Ramos (cell line): ENCODE data around the gene LRRIQ1.
"Not testable (repeated sequence)": the region's sequence is repeated elsewhere in the genome, so short reads cannot be mapped to it uniquely, and the experiment has no call there.

Experiments used
- in situ Hi-C: fragments of 300-500 bp; cut with MboI; formaldehyde crosslinking; loops from one replicate; pipeline ENCODE4 v1.14.3; 2022; ENCODE audit warnings: low sequenced_read_pairs; ENCODE audit not compliant: unreplicated experiment

The LRRIQ1 gene

DNA sequence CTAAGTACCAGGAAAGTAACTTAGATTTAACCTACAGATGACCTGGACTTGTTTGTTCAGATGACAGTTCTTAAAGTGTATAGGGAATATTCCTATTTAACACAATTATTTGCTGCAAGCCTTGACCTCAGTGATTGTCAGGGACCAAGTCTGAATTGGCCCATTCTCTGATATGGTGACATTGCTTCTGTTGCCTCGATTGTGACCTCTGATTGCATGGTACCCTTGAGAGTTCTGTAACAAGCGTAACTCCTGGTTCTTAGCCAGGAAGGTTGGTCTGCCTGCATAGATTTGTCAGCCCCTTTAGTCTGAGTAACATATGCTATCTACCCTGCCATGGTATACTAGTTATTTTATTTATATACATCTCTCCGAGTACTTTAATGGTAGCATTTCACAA, 150.1 kb downstream of the LRRIQ1 start:
- in situ Hi-C loops: no loop called here

DNA sequence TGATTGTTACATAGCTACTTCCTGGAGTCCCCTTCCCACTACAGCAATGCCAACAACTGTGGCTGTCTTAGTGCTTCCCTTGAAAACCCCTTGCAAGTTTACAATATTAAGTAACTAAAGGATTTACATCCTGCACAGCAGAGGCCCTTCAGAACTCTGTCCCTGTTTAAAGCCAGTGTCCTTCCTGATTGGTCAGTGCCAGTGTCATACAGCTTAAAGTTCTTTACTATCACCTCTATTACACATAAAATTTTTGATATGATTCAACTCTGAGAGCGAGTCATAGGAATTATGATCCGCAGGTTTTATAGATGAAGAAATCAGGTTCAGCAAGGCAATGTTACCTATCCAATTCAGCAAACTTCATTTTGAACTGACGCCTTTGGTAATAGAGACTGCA, 152.5 kb downstream of the LRRIQ1 start:
- in situ Hi-C loops: no loop called here

DNA sequence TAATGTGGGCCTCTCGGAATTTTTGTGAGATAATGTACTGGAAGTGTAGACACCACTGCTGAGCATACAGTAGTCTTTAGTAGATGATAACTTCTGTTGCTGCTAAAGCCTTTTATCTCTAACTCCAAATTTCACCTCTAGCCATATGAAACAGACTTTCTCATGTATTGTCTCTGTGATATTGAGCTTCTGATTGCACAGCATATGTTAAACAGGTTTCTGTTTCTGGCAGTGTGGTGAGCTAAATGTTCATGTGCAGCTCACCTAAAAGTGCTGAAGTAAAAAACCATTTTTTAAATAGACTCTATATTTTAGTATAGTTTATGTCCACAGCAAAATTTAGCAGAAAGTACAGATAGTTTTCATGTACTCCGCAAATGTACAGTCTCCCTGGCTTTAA, 154.6 kb downstream of the LRRIQ1 start:
- in situ Hi-C loops: no loop called here

DNA sequence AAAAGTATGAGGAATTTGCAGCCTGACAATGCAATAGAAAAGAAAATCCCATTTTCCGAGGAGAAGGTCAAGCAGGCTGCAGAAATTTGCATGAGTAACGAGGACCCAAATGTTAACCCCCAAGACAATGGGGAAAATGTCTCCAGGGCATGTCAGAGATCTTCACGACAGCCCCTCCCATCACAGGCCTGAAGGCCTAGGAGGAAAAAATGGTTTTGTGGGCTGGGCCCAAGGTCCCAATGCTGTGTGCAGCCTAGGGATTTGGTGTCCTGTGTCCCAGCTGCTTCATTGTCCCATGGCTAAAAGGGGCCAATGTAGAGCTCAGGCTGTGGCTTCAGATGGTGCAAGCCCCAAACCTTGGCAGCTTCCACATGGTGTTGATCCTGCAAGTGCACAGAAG, 167.7 kb downstream of the LRRIQ1 start:
- in situ Hi-C loops: not testable (repeated sequence)

DNA sequence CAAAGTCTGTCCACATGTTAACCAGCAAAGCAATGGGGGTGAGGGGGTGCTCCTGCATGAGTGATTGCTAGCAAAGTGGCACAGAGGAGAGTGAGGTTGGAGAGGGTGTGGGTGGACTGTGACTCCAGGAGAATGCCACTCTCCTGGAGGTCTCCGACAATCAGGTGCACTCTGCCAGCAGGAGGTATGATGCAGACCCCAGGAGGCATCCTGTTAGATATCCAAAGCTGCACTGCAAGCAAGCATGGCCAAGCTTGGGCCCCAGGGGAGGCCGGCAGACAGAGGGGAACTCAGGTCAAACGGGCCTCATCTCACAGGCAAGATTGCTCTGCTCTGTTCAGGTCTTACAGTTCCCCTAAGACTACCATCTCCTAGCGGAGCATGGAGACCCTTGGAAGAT, 170.4 kb downstream of the LRRIQ1 start:
- in situ Hi-C loops: no loop called here

DNA sequence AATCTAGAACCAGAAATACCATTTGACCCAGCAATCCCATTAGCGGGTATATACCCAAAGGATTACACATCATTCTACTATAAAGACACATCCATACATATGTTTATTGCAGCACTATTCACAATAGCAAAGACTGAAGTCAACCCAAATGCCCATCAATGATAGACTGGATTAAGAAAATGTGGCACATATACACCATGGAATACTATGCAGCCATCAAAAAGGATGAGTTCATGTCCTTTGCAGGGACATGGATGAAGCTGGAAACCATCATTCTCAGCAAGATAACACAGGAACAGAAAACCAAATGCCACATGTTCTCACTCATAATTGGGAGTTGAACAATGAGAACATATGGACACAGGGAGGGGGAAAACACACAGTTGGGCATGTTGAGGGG, 188.2 kb downstream of the LRRIQ1 start:
- in situ Hi-C loops: not testable (repeated sequence)

DNA sequence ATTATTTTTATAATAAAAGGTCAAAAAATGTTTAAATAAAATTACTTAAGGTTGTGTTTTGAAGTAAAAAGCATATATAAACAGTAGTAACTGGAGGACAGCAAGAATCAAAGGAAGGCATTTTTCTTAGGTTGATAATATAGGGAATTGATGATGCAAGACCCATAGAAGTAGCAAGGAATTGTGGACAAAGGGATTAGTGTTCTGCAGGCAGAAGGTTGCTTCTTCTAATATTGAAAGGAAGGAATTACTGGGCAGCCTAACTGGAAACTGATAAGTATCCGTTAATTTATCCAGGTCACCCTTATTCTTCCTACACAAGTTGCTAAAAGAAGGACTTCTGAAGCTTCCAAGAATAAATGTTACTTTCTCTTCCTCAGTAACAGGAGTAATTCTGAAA, 189.3 kb downstream of the LRRIQ1 start:
- in situ Hi-C loops: no loop called here

DNA sequence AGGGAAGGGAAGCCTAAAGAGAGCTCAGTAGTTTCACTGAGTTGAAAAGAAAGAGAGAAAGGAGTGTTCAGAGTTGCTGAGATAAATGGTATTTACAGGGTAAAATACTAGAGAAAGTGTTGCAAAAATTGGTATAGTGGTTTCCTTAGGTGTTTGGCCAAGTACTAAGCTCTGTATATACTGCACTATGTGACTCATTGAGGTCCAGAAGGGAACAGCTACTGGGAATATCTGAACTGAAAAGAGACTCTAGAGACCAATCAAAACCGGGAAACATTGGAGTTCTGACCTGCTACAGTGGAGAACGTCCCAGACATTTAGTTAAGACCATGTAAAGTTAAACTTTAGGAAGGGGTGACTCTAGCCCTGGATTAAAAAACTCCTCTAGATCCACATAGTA, 201.2 kb downstream of the LRRIQ1 start:
- in situ Hi-C loops: no loop called here

DNA sequence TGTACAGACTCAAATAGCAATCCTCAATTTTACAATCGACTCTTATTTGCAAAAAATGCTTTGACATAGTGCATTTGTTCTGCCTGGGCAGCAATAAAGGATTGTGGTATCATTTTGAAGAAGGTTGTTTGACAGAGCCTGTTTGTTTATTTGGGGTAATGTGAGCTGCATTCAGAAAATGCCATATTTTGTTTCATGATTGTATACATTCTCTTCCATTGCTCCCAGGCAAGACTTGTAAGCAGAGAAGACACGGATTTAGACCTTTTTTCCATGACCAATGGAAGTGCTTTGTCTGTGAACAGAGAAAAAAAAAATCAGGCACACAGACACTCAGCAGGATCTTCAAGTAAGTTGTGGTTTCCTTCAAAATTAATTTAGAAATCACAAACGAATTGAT, 208.4 kb downstream of the LRRIQ1 start:
- in situ Hi-C loops: no loop called here

DNA sequence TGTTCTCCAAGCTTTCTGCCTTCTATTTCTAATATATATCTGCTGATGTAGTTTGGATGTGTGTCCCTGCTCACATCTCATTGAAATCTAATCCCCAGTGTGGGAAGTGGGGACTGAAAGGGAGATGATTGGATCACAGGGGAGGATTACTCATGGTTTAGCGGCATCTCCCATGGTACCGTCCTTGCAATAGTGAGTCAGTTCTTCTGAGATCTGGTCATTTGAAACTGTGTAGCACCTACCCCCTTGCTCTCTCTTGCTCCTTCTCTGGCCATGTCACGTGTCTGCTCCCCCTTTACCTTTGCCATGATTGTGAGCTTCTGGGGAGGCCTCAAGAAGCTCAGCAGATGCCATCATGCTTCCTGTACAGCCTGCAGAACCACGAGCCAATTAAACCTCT, 217.7 kb downstream of the LRRIQ1 start:
- in situ Hi-C loops: no loop called here

DNA sequence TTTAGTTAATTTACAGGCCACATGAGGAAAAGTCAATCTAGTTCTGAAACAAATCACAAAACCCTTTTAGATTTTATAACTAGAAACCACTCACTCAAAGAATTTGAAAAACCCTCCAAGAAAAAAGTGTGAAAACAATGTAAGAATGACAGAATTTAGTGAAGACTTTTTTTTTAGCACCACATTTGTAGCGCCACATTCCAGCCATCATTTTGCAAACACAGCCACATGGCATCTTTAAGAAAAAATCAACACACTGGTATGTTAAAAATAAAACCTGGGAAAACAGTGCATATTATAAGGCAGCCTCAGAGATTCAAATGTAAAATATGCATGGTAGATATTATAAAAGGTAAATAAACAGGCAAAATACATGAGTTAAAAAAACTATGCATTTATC, 221.5 kb downstream of the LRRIQ1 start:
- in situ Hi-C loops: no loop called here

DNA sequence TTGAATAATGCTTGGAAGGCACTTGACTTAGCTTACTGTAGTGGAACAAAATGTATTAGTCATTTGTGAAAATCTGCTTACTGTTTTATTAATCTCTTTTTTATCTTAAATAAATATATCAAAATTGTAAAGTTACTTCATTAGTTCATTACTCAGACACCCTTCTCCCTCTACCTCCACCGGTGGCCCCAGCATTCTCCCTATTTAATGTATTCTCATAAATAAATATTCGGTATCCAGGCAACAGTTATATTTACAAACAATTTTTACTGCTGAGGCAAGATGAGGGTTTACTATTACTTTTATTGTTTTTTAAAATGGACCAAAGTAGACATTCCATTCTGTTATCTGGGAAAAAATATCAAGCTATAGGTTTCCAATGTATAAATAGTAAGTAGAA, 224.3 kb downstream of the LRRIQ1 start:
- in situ Hi-C loops: no loop called here

DNA sequence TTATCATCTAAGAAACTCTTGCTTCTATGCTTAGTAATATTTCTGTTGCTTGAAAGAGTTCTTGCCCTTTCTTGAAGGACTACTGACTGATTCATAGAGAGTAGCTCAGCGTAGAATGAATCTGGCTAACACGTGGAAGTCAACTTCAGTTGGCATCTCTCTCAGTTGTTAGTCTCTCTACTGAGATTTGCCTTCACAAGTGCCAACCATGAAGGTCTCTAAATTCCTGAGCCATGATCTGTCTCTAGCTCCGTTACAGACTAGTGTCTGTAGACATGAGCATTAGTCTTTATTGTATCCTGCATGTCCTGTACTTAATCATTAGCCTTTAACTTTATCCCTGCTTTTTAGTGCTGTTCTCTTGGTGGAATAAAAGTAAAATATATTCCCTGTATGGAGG, 224.7 kb downstream of the LRRIQ1 start:
- in situ Hi-C loops: no loop called here

DNA sequence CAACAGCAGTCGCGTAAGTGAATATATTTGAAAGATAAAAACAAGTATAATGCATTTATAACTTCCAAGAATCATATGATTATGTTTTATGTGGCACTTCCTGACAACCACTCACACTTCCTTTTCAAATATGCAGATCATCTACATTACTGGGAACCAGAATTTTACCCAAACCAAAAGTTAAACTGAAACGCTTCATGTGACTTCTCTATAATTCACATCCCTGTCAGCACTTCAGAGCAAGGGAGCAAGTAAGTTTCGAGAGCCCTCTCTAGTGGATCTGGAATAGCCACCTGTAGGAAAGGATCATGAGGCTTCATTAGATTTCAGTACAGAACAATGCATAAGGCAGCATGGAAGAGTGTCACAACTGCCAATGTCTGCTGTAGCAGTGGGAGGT, 230.2 kb downstream of the LRRIQ1 start:
- in situ Hi-C loops: no loop called here

DNA sequence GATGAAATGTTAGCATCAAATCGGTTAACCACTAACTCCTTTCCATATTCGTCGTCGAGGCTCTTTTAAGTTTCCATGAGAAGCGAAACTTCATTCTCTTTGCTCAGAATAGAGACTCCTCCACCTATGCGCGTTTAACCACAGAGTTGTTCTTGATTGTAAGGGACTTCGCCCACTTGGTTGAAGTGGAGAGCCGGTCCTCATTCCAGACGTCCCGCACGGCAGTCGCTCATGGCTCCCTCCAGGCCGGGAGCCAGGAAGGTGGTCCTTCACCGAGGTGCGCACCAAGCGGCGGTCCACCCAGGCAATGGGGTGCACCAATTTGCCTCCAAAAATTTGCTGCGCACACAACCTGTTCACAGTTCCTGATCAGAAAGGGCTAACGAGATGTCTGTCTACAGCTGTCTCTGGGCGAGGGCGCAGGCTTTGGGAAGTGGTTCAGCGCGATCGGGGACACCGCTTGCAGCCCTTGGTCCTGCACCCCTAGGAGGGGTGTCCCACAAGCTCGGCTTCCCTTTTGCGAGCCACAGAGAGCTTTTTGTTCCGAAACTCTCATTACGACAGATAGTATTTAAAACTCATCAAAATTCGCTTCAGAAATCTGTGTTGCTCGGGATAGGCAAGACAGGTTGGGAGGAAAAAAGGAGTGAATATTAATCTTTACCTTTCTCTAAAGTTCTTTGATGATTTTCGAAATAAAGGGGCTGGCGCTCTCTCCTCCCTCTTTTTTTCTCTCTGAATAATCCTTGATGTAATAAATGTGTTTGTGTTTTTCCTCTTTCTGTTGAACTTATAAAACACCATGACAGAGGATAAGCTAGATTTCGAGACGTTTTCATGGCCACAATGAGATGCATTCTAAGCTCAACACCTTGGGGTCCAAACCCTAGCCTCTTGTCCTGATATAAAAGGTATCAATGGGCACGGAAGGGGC, 237.5 kb downstream of the LRRIQ1 start:
- in situ Hi-C loops: no loop called here

DNA sequence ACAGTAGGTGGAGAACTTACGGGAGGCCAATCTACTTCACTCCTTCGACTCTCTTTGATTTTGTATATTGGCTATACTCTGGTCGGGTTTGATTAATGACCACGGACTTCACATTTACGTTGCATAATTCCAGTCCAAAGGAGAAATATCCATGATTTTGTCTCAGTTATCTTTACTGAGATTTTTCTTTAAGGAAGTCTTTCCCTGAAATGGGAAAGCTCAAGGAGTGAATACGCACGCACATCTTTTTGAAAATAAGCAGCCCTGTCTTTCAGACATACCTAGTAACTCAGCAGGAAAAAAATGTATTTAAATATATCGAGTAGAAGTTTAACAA, 238.1 kb downstream of the LRRIQ1 start:
- in situ Hi-C loops: no loop called here

DNA sequence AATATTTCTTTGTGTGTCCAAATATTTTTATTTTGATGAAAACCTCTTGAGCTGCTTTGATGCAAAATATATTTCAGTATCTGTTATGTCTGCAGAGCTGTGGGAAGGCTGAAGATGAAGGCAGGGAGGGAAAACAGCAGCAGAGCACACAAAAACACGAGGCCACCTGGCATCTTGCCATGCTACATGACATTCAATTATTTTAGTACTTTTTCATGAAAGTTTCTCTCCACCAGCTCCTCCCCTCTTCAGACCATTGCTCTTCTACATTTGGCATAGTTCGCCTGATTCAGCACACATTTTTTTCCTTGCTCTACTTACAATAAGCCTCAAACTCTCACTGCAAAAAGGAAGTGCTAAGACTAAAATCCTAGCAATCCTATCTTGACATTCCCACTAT, 239.2 kb downstream of the LRRIQ1 start:
- in situ Hi-C loops: no loop called here

DNA sequence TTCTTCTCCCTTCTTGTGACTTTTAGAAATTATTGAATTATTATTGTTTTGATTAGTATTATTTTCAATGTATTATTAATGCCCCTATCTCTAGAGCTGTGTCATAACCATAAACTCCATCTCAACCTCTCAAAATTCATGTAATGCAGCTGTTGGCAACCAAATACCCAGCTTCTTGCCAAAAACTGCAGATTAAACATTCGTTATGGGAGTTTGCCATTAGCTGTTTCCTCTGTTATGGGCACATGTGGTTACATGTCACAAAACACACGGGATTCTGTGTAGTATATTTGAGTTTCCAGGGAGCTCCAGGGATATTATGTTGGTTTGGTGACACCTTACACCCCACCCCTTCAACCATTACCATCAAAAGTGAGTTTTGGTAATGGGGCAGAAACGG, 241.0 kb downstream of the LRRIQ1 start:
- in situ Hi-C loops: no loop called here

DNA sequence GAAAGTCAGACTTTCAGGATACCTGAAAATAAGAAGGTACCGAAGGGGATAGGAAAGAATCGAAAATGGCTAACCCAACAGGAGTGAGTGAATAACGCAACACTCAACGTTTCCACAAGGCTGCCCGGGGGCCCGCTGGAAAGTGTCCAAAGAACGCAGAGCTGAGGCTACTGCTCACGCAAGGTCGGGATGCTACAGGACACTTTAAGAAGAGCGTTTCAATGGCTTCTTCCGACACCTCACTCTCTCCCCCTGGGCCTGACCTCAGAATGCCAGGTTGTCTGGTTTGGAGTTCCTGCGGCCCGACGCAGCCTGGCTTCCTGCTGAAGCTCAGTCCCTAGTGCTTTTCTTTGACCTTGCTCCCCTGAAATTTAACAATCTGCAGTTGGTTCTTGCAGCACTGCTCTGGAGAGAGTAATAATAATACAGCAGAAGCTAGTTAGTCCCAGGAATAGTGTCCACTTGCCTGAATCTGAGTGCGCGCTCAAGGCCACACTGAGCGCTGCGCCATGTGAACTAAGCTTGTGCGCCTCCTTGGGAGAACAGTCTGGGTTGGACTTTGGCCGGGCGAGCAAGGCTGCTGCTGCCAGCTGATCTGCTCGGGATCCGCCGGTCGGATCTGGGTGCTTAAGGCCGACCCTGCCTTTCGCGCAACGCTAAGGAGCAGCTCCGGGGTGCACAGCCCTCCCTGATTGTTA, 241.9 kb downstream of the LRRIQ1 start:
- in situ Hi-C loops: no loop called here

DNA sequence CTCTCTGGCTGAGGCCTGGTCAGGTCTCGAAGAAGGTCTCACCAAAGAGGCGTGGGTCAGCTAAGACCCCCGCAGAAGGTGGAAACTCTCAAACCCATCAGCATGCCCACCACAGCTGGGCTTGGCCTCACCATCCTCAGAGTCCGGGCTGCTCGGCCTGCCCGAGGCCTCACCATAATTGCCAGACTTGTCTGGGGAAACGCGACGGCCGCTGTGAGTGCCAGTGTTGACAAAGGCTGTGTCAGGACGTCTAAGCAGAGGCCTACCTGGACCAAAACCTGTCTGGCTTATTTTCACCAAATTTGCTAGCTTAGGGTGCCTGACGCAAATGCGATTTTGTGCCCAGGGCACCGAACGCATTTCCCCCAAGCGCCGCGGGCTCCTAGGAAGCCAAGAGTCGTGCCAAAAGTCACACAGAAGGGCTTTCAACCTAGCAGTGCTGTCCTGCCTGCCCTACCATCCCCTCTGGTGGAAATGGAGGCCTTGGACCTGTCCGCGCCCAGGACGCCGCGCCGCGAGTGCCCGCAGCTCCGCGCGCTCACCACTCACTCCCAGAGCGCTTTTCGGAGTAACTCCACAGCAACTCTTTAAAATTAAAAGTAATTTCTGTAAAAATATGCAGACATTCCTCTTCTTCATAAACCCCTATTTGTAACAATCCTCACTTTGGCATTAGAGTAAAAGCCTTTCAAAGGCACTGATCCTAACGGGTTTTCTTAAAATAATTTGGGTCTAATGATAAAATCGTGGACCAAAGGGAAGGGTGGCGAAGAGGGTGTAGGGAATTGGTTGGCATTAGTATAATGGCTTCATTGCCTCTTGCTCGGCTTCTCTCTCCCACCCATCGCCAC, 242.7 kb downstream of the LRRIQ1 start:
- in situ Hi-C loops: no loop called here
